Muscle layer of colon (tissue), 2 donors: Measurements from ENCODE around the gene CSAD.

Experiments
- H3K27ac ChIP-seq: one replicate; pipeline ENCODE4 v1.7.0; 2013; ENCODE audit warnings: low read depth, mild to moderate bottlenecking, low read length, moderate library complexity
- H3K27me3 ChIP-seq, 2 donors: one replicate each; pipeline ENCODE4 v1.7.0; 2013; ENCODE audit warnings: low read length in 2 of 2, mild to moderate bottlenecking in 2 of 2; ENCODE audit not compliant: insufficient read depth in 2 of 2, control insufficient read depth in 1 of 2
- H3K36me3 ChIP-seq: one replicate; pipeline ENCODE4 v1.7.0; 2013; ENCODE audit warnings: mild to moderate bottlenecking, low read length; ENCODE audit not compliant: insufficient read depth
- H3K4me1 ChIP-seq: one replicate; pipeline ENCODE4 v1.7.0; 2013; ENCODE audit warnings: mild to moderate bottlenecking, low read length; ENCODE audit not compliant: insufficient read depth
- H3K4me3 ChIP-seq, 2 donors: one replicate each; pipeline ENCODE4 v1.7.0; 2013; ENCODE audit warnings: low read length in 2 of 2, low read depth in 1 of 2, mild to moderate bottlenecking in 1 of 2, moderate library complexity in 1 of 2
- H3K9ac ChIP-seq: one replicate; pipeline ENCODE4 v1.7.0; 2013; ENCODE audit warnings: low read length
- H3K9me3 ChIP-seq: one replicate; pipeline ENCODE4 v1.7.0; 2013; ENCODE audit warnings: mild to moderate bottlenecking, low read length
- donor health status: abdominal sarcoma.
- donor health status: Adenocarcinoma of cecum.

Gene CSAD

DNA sequence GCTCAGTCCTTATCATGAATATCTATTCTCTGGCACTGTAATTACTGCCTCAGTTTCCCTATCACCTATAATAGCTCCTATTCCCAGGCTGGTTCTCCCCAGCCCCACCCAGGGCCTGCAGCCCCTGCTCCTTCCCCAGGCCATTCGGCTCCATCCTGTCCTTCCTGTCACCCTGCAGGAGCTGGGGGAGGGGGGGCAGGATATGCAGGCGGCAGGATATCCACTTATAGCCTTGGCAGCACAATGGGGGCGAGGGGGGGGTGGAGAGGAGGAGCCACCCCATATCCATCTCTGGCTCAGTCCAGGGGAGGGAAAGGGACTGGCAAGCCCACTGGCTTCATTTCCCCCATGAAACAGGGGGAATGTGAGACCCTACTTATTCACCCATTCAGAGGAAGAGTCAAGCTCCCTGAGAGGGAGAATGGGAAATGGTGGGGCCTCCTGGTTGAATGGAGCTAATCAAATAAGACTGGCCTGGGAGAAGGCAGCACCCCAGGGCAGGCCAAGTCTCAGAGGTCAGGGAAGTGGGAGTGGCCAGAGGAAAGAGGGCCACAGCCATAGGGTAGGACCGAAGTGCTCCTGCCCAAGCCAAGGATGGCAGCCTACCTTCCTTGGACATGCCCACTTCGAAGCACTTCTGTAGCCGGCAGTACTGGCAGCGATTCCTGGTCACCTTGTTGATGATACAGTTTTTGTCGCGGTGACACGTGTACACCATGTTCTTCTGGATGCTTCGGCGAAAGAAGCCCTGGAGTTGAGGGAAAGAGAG is 34.1 kb upstream of the CSAD start:
- H3K27ac ChIP-seq = no peak overlapping the region
- no peaks in the 10 kb centered on the region for H3K27me3 ChIP-seq
- H3K9me3 ChIP-seq = no peaks in the 10 kb centered on the region
- peaks cover 53% of the 10 kb centered on the region for H3K36me3 ChIP-seq
- no peak overlapping the region for H3K4me3 ChIP-seq
- H3K9ac ChIP-seq = no peak overlapping the region
- peaks cover 41% of the 10 kb centered on the region for H3K4me1 ChIP-seq

DNA sequence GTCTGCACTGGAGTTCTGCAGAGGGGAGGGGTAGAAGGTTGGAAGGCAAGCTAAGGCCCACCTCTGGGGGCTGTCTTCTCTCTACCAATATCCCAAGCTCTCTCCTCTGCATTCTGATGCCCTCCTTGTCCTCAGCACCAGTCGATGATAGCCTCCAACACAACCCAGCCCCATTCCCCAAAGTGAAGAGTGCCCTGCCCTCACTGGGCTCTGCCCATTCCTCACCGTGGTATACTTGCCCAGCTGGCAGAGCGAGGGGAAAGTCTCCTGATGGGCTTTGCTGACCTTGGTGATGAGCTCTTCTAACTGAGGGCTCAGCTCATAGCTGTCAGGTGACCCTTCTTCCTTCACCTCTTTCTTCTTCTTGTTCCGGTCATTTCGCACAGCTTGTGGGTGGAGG is 33.5 kb upstream of the CSAD start:
- Histone ChIP-seq H3K4me1 (peaks cover 43% of the 10 kb centered on the region), H3K9me3 (no peaks in the 10 kb centered on the region), H3K27ac (no peak overlapping the region), H3K36me3 (peaks cover 53% of the 10 kb centered on the region), H3K27me3 (no peaks in the 10 kb centered on the region), H3K4me3 (no peak overlapping the region), H3K9ac (no peak overlapping the region)

DNA sequence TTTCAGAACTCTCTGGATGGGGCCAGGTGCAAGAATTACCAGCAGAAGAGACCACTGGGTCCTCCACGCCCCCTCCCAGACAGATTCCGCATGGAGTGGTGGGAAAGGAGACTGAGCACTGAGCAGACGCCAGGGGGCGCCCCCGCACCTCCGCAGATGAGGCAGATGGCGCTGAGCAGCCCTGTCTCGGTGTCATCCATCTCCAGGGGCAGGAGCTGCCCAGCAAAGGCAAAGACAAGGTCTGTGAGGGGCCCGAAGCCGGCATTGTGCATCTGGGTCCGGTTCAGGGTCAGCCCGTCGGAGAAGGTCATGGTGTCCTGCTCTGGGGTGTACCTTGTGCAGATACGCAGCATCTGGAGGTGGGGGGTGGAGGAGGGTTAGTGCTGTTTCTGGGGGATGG is 32.6 kb upstream of the CSAD start:
- H3K4me1 ChIP-seq = peaks cover 51% of the 10 kb centered on the region
- no peak overlapping the region for H3K9ac ChIP-seq
- no peak overlapping the region for H3K4me3 ChIP-seq
- H3K9me3 ChIP-seq = no peaks in the 10 kb centered on the region
- H3K36me3 ChIP-seq = peaks cover 53% of the 10 kb centered on the region
- no peak overlapping the region for H3K27ac ChIP-seq
- H3K27me3 ChIP-seq = no peaks in the 10 kb centered on the region

DNA sequence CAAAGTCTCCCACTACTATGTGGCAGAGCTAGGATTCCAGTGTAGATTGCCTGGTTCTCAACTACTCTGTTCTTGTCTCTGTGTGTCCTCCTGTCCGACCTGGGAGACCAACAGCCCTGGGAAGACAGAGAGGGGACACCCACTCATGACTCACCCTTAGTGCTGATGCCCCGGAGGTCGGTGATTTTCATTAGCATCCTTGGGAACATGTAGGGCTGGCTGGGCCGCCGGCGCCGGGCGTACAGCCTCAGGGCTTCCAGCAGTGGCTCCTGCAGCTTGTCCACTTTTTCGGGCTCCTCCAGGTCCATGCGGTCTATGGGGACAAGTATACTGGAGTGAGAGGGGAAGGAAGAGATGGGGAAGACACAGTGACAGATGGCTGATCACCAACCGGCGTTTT is 32.2 kb upstream of the CSAD start:
- Histone ChIP-seq H3K9ac (no peak overlapping the region), H3K4me3 (no peak overlapping the region), H3K9me3 (no peaks in the 10 kb centered on the region), H3K4me1 (peaks cover 51% of the 10 kb centered on the region), H3K27ac (no peak overlapping the region), H3K36me3 (peaks cover 53% of the 10 kb centered on the region), H3K27me3 (no peaks in the 10 kb centered on the region)

DNA sequence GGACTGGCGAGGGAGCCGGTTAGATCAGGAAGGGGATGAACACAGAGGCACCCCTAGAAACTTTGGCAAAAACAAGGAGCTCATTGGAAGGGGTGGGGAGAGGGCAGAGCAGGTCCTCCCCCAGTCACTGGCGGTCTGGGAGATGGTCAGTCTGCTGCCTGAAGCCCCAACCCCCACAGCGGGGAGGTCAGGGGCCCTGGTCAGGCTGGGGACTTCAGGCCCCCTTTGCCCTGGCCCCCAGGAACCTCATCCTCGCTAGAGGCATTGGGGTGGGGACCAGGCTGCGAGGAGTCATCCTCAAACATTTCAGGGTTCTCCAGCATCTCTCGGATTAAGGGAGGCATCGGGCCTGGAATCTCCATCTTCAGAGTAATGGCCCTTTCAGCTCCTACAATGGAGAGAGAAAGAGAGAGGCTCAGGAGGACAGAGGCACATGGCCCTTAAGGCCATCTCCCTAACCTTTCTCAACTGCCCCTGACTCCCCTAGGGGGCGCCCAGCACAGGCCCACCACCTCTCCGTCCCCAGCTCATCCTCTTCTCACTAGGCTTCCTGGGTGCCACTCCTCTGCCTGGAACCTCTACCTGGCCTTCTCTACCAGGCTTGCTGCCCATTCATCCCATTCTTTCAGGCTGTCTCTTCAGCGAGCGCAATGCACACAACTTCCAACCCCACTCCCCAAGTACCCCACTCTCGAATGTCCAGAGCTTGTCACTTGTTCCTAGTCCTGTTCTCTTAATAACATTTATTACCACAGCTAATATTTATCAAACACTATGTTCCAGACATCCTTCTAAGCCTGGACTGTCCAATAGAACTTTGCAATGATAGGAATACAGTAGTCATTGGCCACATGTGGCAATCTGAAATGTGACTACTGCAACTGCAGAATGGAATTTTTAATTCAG is 31.0 kb upstream of the CSAD start:
- H3K27ac ChIP-seq = no peak overlapping the region
- peaks cover 53% of the 10 kb centered on the region for H3K36me3 ChIP-seq
- H3K4me3 ChIP-seq = no peak overlapping the region
- peaks cover 40% of the 10 kb centered on the region for H3K4me1 ChIP-seq
- no peaks in the 10 kb centered on the region for H3K9me3 ChIP-seq
- H3K9ac ChIP-seq = no peak overlapping the region
- no peaks in the 10 kb centered on the region for H3K27me3 ChIP-seq

DNA sequence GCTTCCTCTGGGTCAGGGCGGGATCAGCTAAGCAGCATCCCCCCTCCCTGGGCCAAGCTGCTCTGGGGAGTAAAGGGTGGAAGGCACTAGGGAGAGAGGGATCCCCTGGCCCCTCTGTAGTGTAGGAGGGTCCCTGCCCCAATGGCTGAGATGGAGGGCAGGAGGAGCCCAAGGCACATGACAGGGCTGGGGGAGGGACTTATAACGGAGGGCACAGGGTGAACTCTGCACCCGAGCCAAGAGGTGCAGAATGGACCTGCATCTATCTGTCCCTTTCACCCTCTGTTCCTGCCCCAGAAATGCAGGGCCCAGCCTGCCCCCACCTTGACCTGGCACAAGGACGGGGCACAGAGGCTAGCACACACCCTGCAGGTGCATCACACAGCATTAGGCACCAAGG is 30.1 kb upstream of the CSAD start:
- Histone ChIP-seq H3K4me3 (no peak overlapping the region), H3K4me1 (peaks cover 32% of the 10 kb centered on the region), H3K36me3 (peaks cover 53% of the 10 kb centered on the region), H3K27me3 (no peaks in the 10 kb centered on the region), H3K27ac (no peak overlapping the region), H3K9ac (no peak overlapping the region), H3K9me3 (no peaks in the 10 kb centered on the region)

DNA sequence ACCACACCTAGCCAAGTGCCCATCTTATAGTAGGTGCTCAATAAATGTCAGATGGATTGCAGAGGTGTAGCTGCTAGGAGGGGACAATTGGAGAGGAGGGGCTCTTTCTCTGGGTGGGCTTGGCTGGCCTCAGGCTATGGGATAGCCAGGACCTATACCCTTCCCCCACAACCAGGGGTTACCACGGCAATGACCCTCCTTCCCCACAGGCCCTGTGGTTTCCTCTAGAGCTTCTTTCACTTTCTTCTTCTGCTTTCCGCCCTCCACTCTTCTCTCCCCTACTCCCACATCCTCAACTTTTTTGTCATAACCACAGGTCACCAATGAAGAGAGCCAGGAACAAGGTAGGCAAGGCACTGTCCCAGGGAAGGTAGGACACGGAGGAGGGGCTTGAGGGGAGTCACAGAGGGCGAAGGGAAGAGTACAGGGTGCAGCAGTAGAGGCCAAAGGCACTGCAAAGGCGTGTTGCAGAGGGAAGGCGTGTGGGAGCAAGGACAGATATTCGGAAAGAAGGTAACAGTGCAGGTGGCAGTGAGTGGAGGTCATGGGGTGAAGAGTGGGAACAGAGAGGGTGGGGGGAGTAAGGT is 28.2 kb upstream of the CSAD start:
- no peaks in the 10 kb centered on the region for H3K27me3 ChIP-seq
- no peak overlapping the region for H3K4me3 ChIP-seq
- H3K4me1 ChIP-seq = peaks cover 17% of the 10 kb centered on the region
- no peak overlapping the region for H3K9ac ChIP-seq
- H3K27ac ChIP-seq = no peak overlapping the region
- no peaks in the 10 kb centered on the region for H3K9me3 ChIP-seq
- peaks cover 38% of the 10 kb centered on the region for H3K36me3 ChIP-seq

DNA sequence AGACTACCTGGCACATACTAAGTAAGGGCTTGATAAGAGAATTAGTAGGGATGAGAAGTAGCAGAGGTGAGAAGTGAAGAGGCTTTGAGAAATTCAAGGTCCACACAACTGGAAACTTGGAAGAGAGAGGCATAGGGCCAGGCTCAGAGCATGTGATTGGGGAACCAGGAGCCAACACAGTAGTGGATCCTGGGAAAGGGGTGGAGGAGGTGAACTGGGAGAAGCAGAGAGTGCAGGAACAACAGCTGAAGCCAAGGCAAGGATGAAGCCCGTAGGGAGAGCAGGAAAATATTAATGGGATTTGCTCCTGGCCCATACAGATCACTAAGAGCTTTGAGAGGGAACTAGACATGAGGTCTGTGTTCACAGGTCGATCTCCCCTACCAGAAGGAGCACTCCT is 27.7 kb upstream of the CSAD start:
- H3K9ac ChIP-seq = no peak overlapping the region
- H3K4me1 ChIP-seq = peaks cover 16% of the 10 kb centered on the region
- H3K36me3 ChIP-seq = peaks cover 33% of the 10 kb centered on the region
- no peaks in the 10 kb centered on the region for H3K9me3 ChIP-seq
- peak overlapping the region; percentile 19 for H3K27ac ChIP-seq
- no peaks in the 10 kb centered on the region for H3K27me3 ChIP-seq
- H3K4me3 ChIP-seq = no peak overlapping the region

DNA sequence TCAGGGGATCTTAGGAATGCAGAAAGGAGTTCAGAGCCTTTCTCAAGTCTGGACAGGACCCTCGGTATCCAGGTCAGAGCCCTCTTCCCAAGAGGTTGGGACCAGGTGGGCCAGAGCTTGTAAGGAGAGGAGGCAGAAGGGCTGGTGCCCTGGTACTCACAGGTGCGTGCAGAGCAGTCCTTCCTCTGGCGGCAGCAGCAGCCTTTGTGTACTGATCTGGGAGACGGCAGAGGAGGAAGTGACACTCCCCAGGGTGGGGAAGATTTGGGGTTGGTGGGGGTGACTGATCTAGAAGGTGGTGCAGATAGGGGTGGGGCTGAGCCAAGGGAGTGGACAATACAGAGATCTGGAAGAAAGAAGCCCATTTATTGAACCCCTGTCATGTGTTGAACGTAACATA is 26.3 kb upstream of the CSAD start, which contains the start of gene ITGB7:
Gene ITGB7 (minus strand): TSS at position 210 of the 400 bp plus-strand sequence. CDS start 6,808 bp downstream, outside the sequence.
- no peak within 1 kb of the TSS for H3K4me3 ChIP-seq
- no peaks in the 10 kb centered on the region for H3K9me3 ChIP-seq
- no peaks in the 10 kb centered on the region for H3K27me3 ChIP-seq
- peak within 1 kb of the TSS; percentile 19 for H3K27ac ChIP-seq
- H3K4me1 ChIP-seq = peaks cover 16% of the 10 kb centered on the region
- peaks cover 19% of the 10 kb centered on the region for H3K36me3 ChIP-seq
- no peak within 1 kb of the TSS for H3K9ac ChIP-seq

DNA sequence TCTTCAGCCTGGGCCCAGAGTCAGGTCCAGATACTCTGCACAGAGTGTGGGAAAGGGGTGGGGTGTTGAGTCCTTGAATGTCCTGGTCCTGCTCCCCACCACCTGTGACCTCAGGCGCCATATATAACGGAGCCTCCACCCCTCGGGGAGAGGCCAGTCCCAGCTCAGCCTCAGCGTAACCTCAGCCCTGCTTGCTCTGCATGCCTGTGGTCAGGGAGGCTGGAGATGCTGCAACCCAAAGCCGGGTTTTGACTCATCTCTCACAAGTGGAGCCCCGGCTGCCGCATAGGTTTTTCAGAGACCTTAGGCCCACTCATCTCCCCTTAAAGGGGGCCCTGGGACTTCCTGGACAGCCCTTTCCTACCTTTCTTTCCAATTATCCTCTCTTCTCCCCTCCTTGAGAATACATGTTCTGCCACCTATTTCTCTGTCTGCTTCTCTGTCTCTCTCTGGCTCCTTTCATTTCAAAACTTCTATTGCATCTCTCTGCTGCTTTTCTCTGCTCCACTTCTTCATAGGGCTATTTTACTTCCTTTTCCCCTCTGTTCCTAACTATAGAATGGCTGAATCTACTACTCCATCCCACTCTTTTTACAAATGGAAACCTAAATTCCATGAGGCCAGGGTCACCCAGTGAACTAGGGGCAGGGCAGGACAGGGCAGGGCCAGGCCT is 25.2 kb upstream of the CSAD start:
- H3K27ac ChIP-seq = no peak overlapping the region
- H3K9ac ChIP-seq = no peak overlapping the region
- H3K9me3 ChIP-seq = no peaks in the 10 kb centered on the region
- H3K27me3 ChIP-seq = no peaks in the 10 kb centered on the region
- H3K36me3 ChIP-seq = peaks cover 7% of the 10 kb centered on the region
- no peak overlapping the region for H3K4me3 ChIP-seq
- H3K4me1 ChIP-seq = peaks cover 16% of the 10 kb centered on the region

DNA sequence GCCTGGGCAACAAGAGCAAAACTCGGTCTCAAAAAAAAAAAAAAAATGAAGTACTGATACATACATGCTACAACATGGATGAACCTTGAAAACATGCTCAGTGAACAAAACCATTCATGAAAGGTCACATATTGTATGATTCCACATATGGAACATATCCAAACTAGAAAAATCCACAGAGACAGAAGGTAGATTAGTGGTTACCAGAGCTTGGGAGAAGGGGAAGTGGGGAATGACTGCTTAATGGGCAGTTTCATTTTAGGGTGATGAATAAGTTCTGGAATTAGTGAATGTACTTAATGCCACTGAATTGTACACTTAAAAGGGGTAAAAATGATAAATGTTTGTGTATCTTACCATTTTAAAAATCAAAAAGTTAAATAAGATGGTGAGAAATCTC is 23.6 kb upstream of the CSAD start:
- no peaks in the 10 kb centered on the region for H3K9me3 ChIP-seq
- H3K9ac ChIP-seq = no peak overlapping the region
- H3K4me3 ChIP-seq = no peak overlapping the region
- peaks cover 15% of the 10 kb centered on the region for H3K4me1 ChIP-seq
- H3K36me3 ChIP-seq = no peaks in the 10 kb centered on the region
- H3K27ac ChIP-seq = no peak overlapping the region
- no peaks in the 10 kb centered on the region for H3K27me3 ChIP-seq
